ENCODE results near the gene INPP5A. TPM values are rescaled to one million over a fixed set of nuclear protein-coding genes. Genes with fewer than 3 reads are reported as not detected.

INPP5A gene
- total RNA-seq, 1 experiment from 2014 or later: 12.3 TPM

DNA sequence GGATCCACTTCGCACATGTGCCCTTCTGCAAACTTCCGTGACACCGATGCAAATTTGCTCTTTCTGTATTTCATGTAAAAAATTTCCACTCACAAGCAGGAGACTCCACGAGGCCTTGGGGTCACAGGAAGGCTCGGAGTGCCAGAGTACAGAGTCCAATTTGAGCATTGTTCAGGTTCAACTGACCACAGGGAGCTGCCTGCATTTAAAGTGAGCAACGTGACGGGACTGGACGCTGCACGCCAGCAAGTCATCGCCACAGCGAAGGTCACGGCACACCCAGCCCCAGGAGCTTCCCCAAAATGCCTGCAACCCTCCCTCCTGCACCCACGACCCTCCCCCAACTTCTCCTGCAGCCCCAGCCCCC is 289.8 kb downstream of the INPP5A start:
- ATAC-seq: no peak
- H4K20me1 ChIP-seq (ENCODE audit: insufficient read depth): no peaks in the 10 kb centered on the region
- no peak for DNase-seq (ENCODE audit: low read depth, low spot score)
- no peaks in the 10 kb centered on the region for H3K36me3 ChIP-seq (ENCODE audit: control insufficient read depth in 1 of 2, insufficient read depth in 2 of 2, low read length in 2 of 2)
- TF ChIP-seq CEBPB (IDR thresholded peaks at IDR 0.05; ENCODE audit: low read depth) (no peak), ELF1 (IDR thresholded peaks at IDR 0.05; ENCODE audit: borderline replicate concordance, low read depth) (no peak), RAD21 (IDR thresholded peaks at IDR 0.05; ENCODE audit: low read depth) (no peak), TCF7L2 (IDR thresholded peaks at IDR 0.05; ENCODE audit: borderline replicate concordance, extremely low read depth, insufficient read depth, insufficient read length) (no peak), EZH2 (IDR thresholded peaks at IDR 0.05) (no peak), SP1 (IDR thresholded peaks at IDR 0.05; ENCODE audit: low read depth) (no peak), YY1 (IDR thresholded peaks at IDR 0.05; ENCODE audit: extremely low read depth, insufficient replicate concordance, low read depth, low read length) (no peak), REST (IDR thresholded peaks at IDR 0.05; ENCODE audit: low read depth) (no peak), POLR2A (IDR thresholded peaks at IDR 0.05; ENCODE audit: borderline replicate concordance, extremely low read depth, insufficient read depth, insufficient read length) (no peak), SRF (IDR thresholded peaks at IDR 0.05; ENCODE audit: low read depth) (no peak), ZBTB33 (IDR thresholded peaks at IDR 0.05; ENCODE audit: extremely low read depth, insufficient replicate concordance, low read length) (no peak), FOSL1 (IDR thresholded peaks at IDR 0.05; ENCODE audit: low read depth) (no peak), SIN3A (IDR thresholded peaks at IDR 0.05; ENCODE audit: low read depth) (no peak), POLR2AphosphoS5 (IDR thresholded peaks at IDR 0.05; ENCODE audit: low read depth, low read length) (no peak), CBX3 (IDR thresholded peaks at IDR 0.05; ENCODE audit: low read depth) (no peak)
- TF ChIP-seq, protein P1, sequence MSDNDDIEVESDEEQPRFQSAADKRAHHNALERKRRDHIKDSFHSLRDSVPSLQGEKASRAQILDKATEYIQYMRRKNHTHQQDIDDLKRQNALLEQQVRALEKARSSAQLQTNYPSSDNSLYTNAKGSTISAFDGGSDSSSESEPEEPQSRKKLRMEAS (IDR thresholded peaks at IDR 0.05): no peak
- ChIA-PET CTCF (no interaction called here), RAD21 (ENCODE audit: low non-redundant PET in 1 of 2, low total read pairs in 2 of 2, uncharacterized antibody in 2 of 2, unreplicated experiment in 2 of 2) (no interaction called here), POLR2A (no interaction called here)
- H3K9ac ChIP-seq (ENCODE audit: low read length): no peak overlapping the region
- H3K4me1 ChIP-seq (ENCODE audit: control insufficient read depth in 1 of 2, insufficient read depth in 2 of 2, low read length in 2 of 2): no peaks in the 10 kb centered on the region
- no peaks in the 10 kb centered on the region for H3K9me2 ChIP-seq (ENCODE audit: insufficient read depth)
- H3K4me3 ChIP-seq (replicated peaks in 1 of 2; ENCODE audit: low read depth in 1 of 2, low read length in 2 of 2): no peak overlapping the region
- H3K4me2 ChIP-seq (ENCODE audit: low read length): no peak overlapping the region
- intact Hi-C loops (cut with micrococcal nuclease): no loop called here
- H3K27me3 ChIP-seq (ENCODE audit: insufficient read depth, low read length): peaks cover 13% of the 10 kb centered on the region
- no TSS peak for BruUV-seq (replicated peaks)
- no peak overlapping the region for H3K27ac ChIP-seq (ENCODE audit: low read depth, low read length)
- H2AFZ ChIP-seq (ENCODE audit: low read depth, low read length, poor library complexity, severe bottlenecking): no peak overlapping the region
- H3K9me3 ChIP-seq (ENCODE audit: control insufficient read depth in 1 of 2, insufficient read depth in 1 of 2, low read depth in 1 of 2, low read length in 2 of 2): no peaks in the 10 kb centered on the region
- no peaks in the 10 kb centered on the region for H3K79me2 ChIP-seq (ENCODE audit: insufficient read depth, low read length)
